ENCODE results near the gene REEP1.

The REEP1 gene

DNA sequence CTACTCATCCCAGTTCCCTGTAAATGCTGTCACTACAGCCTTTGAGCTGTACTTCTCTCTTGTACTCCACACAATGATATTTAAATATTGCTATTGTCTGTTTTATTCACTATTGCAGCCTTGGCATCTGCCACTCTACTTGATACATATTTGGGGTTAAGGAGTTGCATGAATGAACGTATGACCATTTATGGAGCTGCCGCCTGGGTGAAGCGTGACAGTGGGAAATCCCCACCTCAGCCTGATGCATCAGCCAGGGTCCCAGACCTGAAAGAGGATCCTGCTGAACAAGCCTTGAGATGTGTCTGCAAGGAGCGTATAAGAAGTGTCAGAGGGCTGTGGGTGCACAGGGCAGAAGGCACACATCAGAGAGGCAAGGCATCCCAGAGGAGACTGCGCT lies 99.1 kb downstream of the REEP1 start:
- TF ChIP-seq, protein P1, sequence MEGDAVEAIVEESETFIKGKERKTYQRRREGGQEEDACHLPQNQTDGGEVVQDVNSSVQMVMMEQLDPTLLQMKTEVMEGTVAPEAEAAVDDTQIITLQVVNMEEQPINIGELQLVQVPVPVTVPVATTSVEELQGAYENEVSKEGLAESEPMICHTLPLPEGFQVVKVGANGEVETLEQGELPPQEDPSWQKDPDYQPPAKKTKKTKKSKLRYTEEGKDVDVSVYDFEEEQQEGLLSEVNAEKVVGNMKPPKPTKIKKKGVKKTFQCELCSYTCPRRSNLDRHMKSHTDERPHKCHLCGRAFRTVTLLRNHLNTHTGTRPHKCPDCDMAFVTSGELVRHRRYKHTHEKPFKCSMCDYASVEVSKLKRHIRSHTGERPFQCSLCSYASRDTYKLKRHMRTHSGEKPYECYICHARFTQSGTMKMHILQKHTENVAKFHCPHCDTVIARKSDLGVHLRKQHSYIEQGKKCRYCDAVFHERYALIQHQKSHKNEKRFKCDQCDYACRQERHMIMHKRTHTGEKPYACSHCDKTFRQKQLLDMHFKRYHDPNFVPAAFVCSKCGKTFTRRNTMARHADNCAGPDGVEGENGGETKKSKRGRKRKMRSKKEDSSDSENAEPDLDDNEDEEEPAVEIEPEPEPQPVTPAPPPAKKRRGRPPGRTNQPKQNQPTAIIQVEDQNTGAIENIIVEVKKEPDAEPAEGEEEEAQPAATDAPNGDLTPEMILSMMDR (conservative IDR thresholded peaks at IDR 0.05; ENCODE audit: control insufficient read depth, insufficient read depth, low read depth, low read length), result no peak
- H3K4me3 ChIP-seq (ENCODE audit: control insufficient read depth, low read depth, low read length), result no peak overlapping the region
- DNase-seq (ENCODE audit: low read depth), result no peak

DNA sequence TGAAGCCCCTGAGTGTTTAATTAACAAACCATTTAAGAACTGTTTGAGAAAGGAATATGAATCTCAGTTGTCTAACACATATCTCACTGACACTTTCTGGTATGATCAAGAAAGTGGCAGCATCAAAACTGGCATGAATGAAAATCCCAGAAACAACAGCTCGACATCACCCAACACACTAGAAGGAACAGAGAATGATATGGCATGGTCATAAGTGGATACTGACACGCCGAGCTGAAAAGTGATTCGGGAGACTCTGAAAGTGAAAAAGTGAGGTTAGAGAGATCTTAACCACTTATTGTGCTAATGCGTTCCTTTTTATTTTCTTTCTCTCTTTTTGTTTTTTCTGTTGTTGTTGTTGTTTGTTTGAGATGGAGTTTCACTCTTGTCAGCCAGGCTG lies 100.3 kb downstream of the REEP1 start:
- TF ChIP-seq, protein P1 (conservative IDR thresholded peaks at IDR 0.05; ENCODE audit: control insufficient read depth, insufficient read depth, low read depth, low read length), result no peak
- H3K4me3 ChIP-seq (ENCODE audit: control insufficient read depth, low read depth, low read length), result no peak overlapping the region

DNA sequence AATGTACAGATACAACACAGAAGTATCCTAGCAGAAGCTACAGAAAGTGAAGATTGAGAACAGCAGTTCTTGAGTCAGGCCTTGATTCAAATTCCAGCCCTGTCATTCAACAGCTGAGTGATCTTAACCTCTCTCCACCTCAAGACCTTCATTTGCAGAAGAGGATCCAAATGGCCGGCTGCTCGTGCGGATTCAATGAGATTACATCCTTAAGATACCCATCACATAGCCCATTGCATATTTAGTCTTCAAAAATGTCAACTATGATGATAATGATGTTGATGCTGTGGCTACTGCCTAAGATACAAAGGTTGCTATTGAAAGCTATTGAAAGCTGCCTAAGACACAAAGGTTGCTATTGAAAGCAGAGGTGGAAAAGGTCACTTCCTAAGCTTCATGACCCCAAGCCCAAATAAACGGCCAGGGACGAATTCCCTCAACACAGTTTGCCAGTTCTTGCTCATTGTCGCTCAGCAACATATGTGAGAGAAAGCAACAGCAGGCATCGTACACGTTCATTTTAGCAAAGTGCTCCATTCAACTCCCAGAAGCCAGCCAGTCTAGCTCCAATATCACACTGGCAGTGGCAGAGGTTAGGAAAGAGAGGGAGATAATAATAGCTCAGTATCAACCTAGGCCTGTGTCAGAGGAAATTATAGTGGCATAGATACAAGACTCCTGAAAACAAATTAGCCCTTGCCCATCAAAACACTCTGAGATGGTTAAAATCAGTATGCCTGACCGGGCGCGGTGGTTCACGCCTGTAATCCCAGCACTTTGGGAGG lies 102.0 kb downstream of the REEP1 start:
- DNase-seq (ENCODE audit: low read depth), result no peak
- H3K4me3 ChIP-seq (ENCODE audit: control insufficient read depth, low read depth, low read length), result no peak overlapping the region
- TF ChIP-seq, protein P1 (conservative IDR thresholded peaks at IDR 0.05; ENCODE audit: control insufficient read depth, insufficient read depth, low read depth, low read length), result no peak

More for the DNA sequence above, 100.3 kb downstream of the REEP1 start:
- no peak for DNase-seq (ENCODE audit: low read depth)

DNA sequence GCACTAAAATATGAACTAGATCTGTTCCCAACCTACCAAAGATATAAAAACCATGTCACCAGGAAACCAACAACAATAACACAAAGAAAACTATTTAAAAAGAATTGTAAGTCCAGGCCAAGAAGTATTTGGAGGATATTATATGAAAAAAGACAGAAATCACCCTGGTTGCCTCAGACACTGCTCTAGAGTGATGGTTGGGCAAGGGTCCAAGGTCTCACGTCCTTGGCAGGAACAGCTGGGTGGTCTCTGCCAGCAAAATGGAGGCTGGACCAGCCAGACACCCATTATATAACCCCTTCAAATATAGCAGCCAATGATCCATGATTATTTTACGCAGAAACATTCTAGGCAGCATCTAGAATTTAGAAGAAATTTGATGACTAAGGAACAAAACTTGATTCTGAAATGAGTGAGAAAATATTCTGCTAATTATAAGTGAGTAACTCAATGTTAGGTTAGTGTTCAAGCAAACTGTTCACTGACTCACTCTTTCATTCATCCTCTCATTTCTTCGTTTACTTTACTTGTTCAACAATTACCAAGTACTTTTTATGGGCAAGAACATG lies 102.8 kb downstream of the REEP1 start:
- no peak overlapping the region for H3K4me3 ChIP-seq (ENCODE audit: control insufficient read depth, low read depth, low read length)
- TF ChIP-seq, protein P1 (conservative IDR thresholded peaks at IDR 0.05; ENCODE audit: control insufficient read depth, insufficient read depth, low read depth, low read length), result no peak
- no peak for DNase-seq (ENCODE audit: low read depth)

DNA sequence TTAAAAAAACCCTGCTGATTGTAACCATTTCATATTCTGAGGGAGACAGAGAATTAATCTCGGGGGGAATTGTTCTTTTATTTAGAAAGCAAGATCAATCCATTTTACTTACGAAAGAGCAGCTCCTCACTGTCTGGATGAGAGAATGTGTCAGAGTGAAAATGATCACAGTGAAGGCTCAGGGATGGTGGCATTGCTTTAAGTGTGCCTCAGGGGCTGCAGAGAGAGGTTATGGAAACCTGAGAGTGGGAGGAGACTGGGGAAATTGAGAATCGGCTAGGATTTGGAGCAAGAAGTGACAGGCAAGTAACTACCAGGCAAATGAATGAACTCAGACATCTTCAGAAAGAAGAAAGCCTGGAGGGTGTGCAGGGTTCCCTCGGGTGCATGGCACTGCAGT lies 104.0 kb downstream of the REEP1 start:
- no peak overlapping the region for H3K4me3 ChIP-seq (ENCODE audit: control insufficient read depth, low read depth, low read length)
- TF ChIP-seq, protein P1 (conservative IDR thresholded peaks at IDR 0.05; ENCODE audit: control insufficient read depth, insufficient read depth, low read depth, low read length), result no peak
- no peak for DNase-seq (ENCODE audit: low read depth)

DNA sequence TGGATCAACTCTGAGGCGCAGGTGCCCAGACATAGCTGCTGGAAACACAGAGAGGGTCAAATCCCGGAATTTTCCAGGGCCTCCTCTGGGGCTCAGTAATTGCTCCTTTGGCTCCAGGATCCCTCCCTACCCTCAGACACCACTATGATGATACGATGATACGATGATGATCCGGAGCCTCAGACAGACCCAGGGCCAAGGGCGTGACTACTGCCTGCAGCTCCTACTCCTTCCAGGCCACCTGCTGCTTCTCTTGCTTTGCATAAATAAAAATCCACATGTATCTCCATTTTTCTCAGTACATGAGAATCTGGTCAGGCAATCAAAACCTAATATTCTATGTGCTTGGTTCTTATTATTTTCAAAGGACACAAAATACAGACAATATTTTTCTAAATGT lies 104.5 kb downstream of the REEP1 start:
- no peak for DNase-seq (ENCODE audit: low read depth)
- no peak overlapping the region for H3K4me3 ChIP-seq (ENCODE audit: control insufficient read depth, low read depth, low read length)
- TF ChIP-seq, protein P1 (conservative IDR thresholded peaks at IDR 0.05; ENCODE audit: control insufficient read depth, insufficient read depth, low read depth, low read length), result no peak
